Activated CD4-positive, alpha-beta T cell treated with anti-CD3 and anti-CD28 coated beads, Interleukin-2, amount 10 ng/mL, durations not matched to agents 24 days and 14 days (primary cell): ENCODE results near the gene CBFA2T2. TPM values are rescaled to one million over a fixed set of nuclear protein-coding genes. Genes with fewer than 3 reads are reported as not detected.
"Not testable (repeated sequence)": the region's sequence is repeated elsewhere in the genome, so short reads cannot be mapped to it uniquely, and the experiment has no call there.

Source experiments
- DNase-seq: peaks from one replicate; pipeline ENCODE4 v3.0.0; 2022
- H3K27ac Mint-ChIP-seq: one replicate; pipeline ENCODE4 v1.8.0; 2022; ENCODE audit warnings: mild to moderate bottlenecking, mixed read lengths
- H3K27me3 Mint-ChIP-seq: one replicate; pipeline ENCODE4 v1.8.0; 2022; ENCODE audit warnings: mixed read lengths
- H3K36me3 Mint-ChIP-seq: one replicate; pipeline ENCODE4 v1.8.0; 2022; ENCODE audit warnings: low read depth, mild to moderate bottlenecking, mixed read lengths
- H3K4me1 Mint-ChIP-seq: one replicate; pipeline ENCODE4 v1.8.0; 2021; ENCODE audit warnings: mixed read lengths
- H3K4me3 Mint-ChIP-seq: one replicate; pipeline ENCODE4 v1.8.0; 2022; ENCODE audit warnings: mild to moderate bottlenecking, moderate library complexity, mixed read lengths
- H3K9me3 Mint-ChIP-seq: one replicate; pipeline ENCODE4 v1.8.0; 2021; ENCODE audit warnings: mixed read lengths
- intact Hi-C: fragments of 100-400 bp; cut with micrococcal nuclease; formaldehyde crosslinking; loops from one replicate; pipeline ENCODE4 v1.15.1; 2023
- total RNA-seq: library from RNA; stranded (reverse); gene quantifications from 2 replicates; pipeline ENCODE4 v1.2.3, GENCODE V29; 2022

Gene CBFA2T2
- total RNA-seq, 1 donor from 2014 or later, result 12.9 TPM

- Mint-ChIP-seq H3K27ac (no peak overlapping the region), H3K4me1 (peaks cover 9% of the 10 kb centered on the region), H3K9me3 (no peaks in the 10 kb centered on the region), H3K4me3 (no peak overlapping the region), H3K36me3 (peaks cover 20% of the 10 kb centered on the region), H3K27me3 (no peaks in the 10 kb centered on the region)
- intact Hi-C loops, result no loop called here
- no peak for DNase-seq
Measured at GRCh38 chr20:33506576-33506975, 16.7 kb downstream of the CBFA2T2 start.

- no peak for DNase-seq
- H3K36me3 Mint-ChIP-seq, result peaks cover 20% of the 10 kb centered on the region
- no peak overlapping the region for H3K4me3 Mint-ChIP-seq
- peaks cover 9% of the 10 kb centered on the region for H3K4me1 Mint-ChIP-seq
- intact Hi-C loops, result no loop called here
- H3K9me3 Mint-ChIP-seq, result no peaks in the 10 kb centered on the region
- no peak overlapping the region for H3K27ac Mint-ChIP-seq
- no peaks in the 10 kb centered on the region for H3K27me3 Mint-ChIP-seq
Measured at GRCh38 chr20:33507461-33507860, 17.6 kb downstream of the CBFA2T2 start.

GRCh38 chr20:33508015-33508414, 18.1 kb downstream of the CBFA2T2 start:
- H3K4me3 Mint-ChIP-seq, H3K27ac Mint-ChIP-seq, intact Hi-C loops, H3K27me3 Mint-ChIP-seq, H3K4me1 Mint-ChIP-seq, H3K9me3 Mint-ChIP-seq, DNase-seq: not testable (repeated sequence)
- peaks cover 20% of the 10 kb centered on the region for H3K36me3 Mint-ChIP-seq

- not testable (repeated sequence) for H3K27ac Mint-ChIP-seq
Measured at GRCh38 chr20:33509057-33509456, 19.2 kb downstream of the CBFA2T2 start.

GRCh38 chr20:33511876-33512275, 22.0 kb downstream of the CBFA2T2 start:
- not testable (repeated sequence) for H3K9me3 Mint-ChIP-seq
- intact Hi-C loops, result loop anchor here (10.0 kb wide), 1 partner anchor 83 kb away; no protein-coding TSS in a partner anchor

More at GRCh38 chr20:33509057-33509456, 19.2 kb downstream of the CBFA2T2 start:
- H3K4me1 Mint-ChIP-seq, H3K9me3 Mint-ChIP-seq, H3K4me3 Mint-ChIP-seq, DNase-seq, intact Hi-C loops, H3K27me3 Mint-ChIP-seq: not testable (repeated sequence)
- peaks cover 20% of the 10 kb centered on the region for H3K36me3 Mint-ChIP-seq

GRCh38 chr20:33515569-33516216, 25.8 kb downstream of the CBFA2T2 start:
- intact Hi-C loops, result loop anchor here (10.0 kb wide), 1 partner anchor 79 kb away; no protein-coding TSS in a partner anchor
- Mint-ChIP-seq H3K27ac (no peak overlapping the region), H3K4me3 (no peak overlapping the region), H3K4me1 (peaks cover 7% of the 10 kb centered on the region), H3K27me3 (no peaks in the 10 kb centered on the region), H3K9me3 (no peaks in the 10 kb centered on the region), H3K36me3 (peaks cover under 1% of the 10 kb centered on the region)
- DNase-seq, result no peak

More at GRCh38 chr20:33511876-33512275, 22.0 kb downstream of the CBFA2T2 start:
- Mint-ChIP-seq H3K36me3 (peaks cover 20% of the 10 kb centered on the region), H3K4me1 (peaks cover 12% of the 10 kb centered on the region)
- H3K27ac Mint-ChIP-seq, H3K4me3 Mint-ChIP-seq, DNase-seq, H3K27me3 Mint-ChIP-seq: not testable (repeated sequence)

- Mint-ChIP-seq H3K36me3 (no peaks in the 10 kb centered on the region), H3K4me1 (peaks cover 6% of the 10 kb centered on the region), H3K9me3 (no peaks in the 10 kb centered on the region), H3K27me3 (no peaks in the 10 kb centered on the region), H3K4me3 (no peak overlapping the region), H3K27ac (no peak overlapping the region)
- intact Hi-C loops, result loop anchor here (10.0 kb wide), 1 partner anchor 78 kb away; no protein-coding TSS in a partner anchor
- DNase-seq, result no peak
Measured at GRCh38 chr20:33516882-33517281, 27.0 kb downstream of the CBFA2T2 start.

GRCh38 chr20:33518071-33518470, 28.2 kb downstream of the CBFA2T2 start:
- H3K4me3 Mint-ChIP-seq, result no peak overlapping the region
- no peak for DNase-seq
- no peaks in the 10 kb centered on the region for H3K9me3 Mint-ChIP-seq
- intact Hi-C loops, result loop anchor here (10.0 kb wide), 1 partner anchor 77 kb away; no protein-coding TSS in a partner anchor
- H3K36me3 Mint-ChIP-seq, result no peaks in the 10 kb centered on the region
- peaks cover 9% of the 10 kb centered on the region for H3K4me1 Mint-ChIP-seq
- no peaks in the 10 kb centered on the region for H3K27me3 Mint-ChIP-seq
- no peak overlapping the region for H3K27ac Mint-ChIP-seq

GRCh38 chr20:33521461-33521860, 31.6 kb downstream of the CBFA2T2 start:
- no peak for DNase-seq
- no peak overlapping the region for H3K4me3 Mint-ChIP-seq
- no peaks in the 10 kb centered on the region for H3K9me3 Mint-ChIP-seq
- H3K4me1 Mint-ChIP-seq, result peaks cover 9% of the 10 kb centered on the region
- H3K27ac Mint-ChIP-seq, result no peak overlapping the region
- H3K27me3 Mint-ChIP-seq, result no peaks in the 10 kb centered on the region
- H3K36me3 Mint-ChIP-seq, result peaks cover 5% of the 10 kb centered on the region
- intact Hi-C loops, result no loop called here

- no peak for DNase-seq
Measured at GRCh38 chr20:33522256-33522820, 32.4 kb downstream of the CBFA2T2 start.

GRCh38 chr20:33524261-33524660, 34.4 kb downstream of the CBFA2T2 start:
- Mint-ChIP-seq H3K27me3 (no peaks in the 10 kb centered on the region), H3K9me3 (no peaks in the 10 kb centered on the region), H3K4me1 (peaks cover 4% of the 10 kb centered on the region), H3K27ac (no peak overlapping the region), H3K36me3 (peaks cover 5% of the 10 kb centered on the region), H3K4me3 (no peak overlapping the region)
- intact Hi-C loops, result no loop called here
- DNase-seq, result no peak

More at GRCh38 chr20:33522256-33522820, 32.4 kb downstream of the CBFA2T2 start:
- Mint-ChIP-seq H3K9me3 (no peaks in the 10 kb centered on the region), H3K27me3 (no peaks in the 10 kb centered on the region), H3K4me3 (no peak overlapping the region), H3K27ac (no peak overlapping the region), H3K36me3 (peaks cover 5% of the 10 kb centered on the region), H3K4me1 (peaks cover 3% of the 10 kb centered on the region)
- intact Hi-C loops, result no loop called here

- H3K4me3 Mint-ChIP-seq, result no peak overlapping the region
- no peaks in the 10 kb centered on the region for H3K9me3 Mint-ChIP-seq
- H3K27me3 Mint-ChIP-seq, result no peaks in the 10 kb centered on the region
- no peak for DNase-seq
- intact Hi-C loops, result no loop called here
- H3K27ac Mint-ChIP-seq, result no peak overlapping the region
- peaks cover 5% of the 10 kb centered on the region for H3K36me3 Mint-ChIP-seq
- peaks cover 10% of the 10 kb centered on the region for H3K4me1 Mint-ChIP-seq
Measured at GRCh38 chr20:33526769-33527168, 36.9 kb downstream of the CBFA2T2 start.

GRCh38 chr20:33531047-33531877, 41.4 kb downstream of the CBFA2T2 start:
- Mint-ChIP-seq H3K4me1 (peaks cover 12% of the 10 kb centered on the region), H3K36me3 (peaks cover 2% of the 10 kb centered on the region), H3K27ac (no peak overlapping the region), H3K4me3 (no peak overlapping the region), H3K9me3 (no peaks in the 10 kb centered on the region), H3K27me3 (no peaks in the 10 kb centered on the region)
- no peak for DNase-seq
- intact Hi-C loops, result no loop called here

- Mint-ChIP-seq H3K4me3 (no peak overlapping the region), H3K9me3 (no peaks in the 10 kb centered on the region), H3K27me3 (no peaks in the 10 kb centered on the region), H3K4me1 (peaks cover 12% of the 10 kb centered on the region), H3K27ac (no peak overlapping the region), H3K36me3 (peaks cover 3% of the 10 kb centered on the region)
- DNase-seq, result no peak
- intact Hi-C loops, result no loop called here
Measured at GRCh38 chr20:33531885-33532284, 42.0 kb downstream of the CBFA2T2 start.
